ENCODE results near the gene MYO7A. TPM values are rescaled to one million over a fixed set of nuclear protein-coding genes. Genes with fewer than 3 reads are reported as not detected.

The MYO7A gene
- total RNA-seq, 4 donors from 2014 or later: 2.0 to 18.2 (median 6.6) TPM

GRCh38 chr11:77211594-77212251, 83.7 kb downstream of the MYO7A start:
- Histone ChIP-seq H3K27me3 (no peaks in the 10 kb centered on the region), H3K36me3 (no peaks in the 10 kb centered on the region), H3K9me3 (no peaks in the 10 kb centered on the region), H3K4me1 (no peaks in the 10 kb centered on the region), H3K4me3 (no peak overlapping the region), H3K27ac (no peak overlapping the region)
- intact Hi-C loops (cut with DNase I; ENCODE audit: low total_unique reads): no loop called here
- TF ChIP-seq, protein P1, sequence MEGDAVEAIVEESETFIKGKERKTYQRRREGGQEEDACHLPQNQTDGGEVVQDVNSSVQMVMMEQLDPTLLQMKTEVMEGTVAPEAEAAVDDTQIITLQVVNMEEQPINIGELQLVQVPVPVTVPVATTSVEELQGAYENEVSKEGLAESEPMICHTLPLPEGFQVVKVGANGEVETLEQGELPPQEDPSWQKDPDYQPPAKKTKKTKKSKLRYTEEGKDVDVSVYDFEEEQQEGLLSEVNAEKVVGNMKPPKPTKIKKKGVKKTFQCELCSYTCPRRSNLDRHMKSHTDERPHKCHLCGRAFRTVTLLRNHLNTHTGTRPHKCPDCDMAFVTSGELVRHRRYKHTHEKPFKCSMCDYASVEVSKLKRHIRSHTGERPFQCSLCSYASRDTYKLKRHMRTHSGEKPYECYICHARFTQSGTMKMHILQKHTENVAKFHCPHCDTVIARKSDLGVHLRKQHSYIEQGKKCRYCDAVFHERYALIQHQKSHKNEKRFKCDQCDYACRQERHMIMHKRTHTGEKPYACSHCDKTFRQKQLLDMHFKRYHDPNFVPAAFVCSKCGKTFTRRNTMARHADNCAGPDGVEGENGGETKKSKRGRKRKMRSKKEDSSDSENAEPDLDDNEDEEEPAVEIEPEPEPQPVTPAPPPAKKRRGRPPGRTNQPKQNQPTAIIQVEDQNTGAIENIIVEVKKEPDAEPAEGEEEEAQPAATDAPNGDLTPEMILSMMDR (IDR thresholded peaks at IDR 0.05): no peak
- no peak for TF ChIP-seq POLR2A (IDR thresholded peaks at IDR 0.05)
- DNase-seq: no peak

- H3K4me3 ChIP-seq: no peak overlapping the region
- no peaks in the 10 kb centered on the region for H3K27me3 ChIP-seq
- no peaks in the 10 kb centered on the region for H3K36me3 ChIP-seq
- no peak overlapping the region for H3K27ac ChIP-seq
- no peaks in the 10 kb centered on the region for H3K9me3 ChIP-seq
- intact Hi-C loops (cut with DNase I; ENCODE audit: low total_unique reads): no loop called here
- no peak for DNase-seq
- TF ChIP-seq, protein P1 (IDR thresholded peaks at IDR 0.05): no peak
- TF ChIP-seq POLR2A (IDR thresholded peaks at IDR 0.05): no peak
- H3K4me1 ChIP-seq: no peaks in the 10 kb centered on the region
Observed at GRCh38 chr11:77212314-77213007, 84.4 kb downstream of the MYO7A start.

DNA sequence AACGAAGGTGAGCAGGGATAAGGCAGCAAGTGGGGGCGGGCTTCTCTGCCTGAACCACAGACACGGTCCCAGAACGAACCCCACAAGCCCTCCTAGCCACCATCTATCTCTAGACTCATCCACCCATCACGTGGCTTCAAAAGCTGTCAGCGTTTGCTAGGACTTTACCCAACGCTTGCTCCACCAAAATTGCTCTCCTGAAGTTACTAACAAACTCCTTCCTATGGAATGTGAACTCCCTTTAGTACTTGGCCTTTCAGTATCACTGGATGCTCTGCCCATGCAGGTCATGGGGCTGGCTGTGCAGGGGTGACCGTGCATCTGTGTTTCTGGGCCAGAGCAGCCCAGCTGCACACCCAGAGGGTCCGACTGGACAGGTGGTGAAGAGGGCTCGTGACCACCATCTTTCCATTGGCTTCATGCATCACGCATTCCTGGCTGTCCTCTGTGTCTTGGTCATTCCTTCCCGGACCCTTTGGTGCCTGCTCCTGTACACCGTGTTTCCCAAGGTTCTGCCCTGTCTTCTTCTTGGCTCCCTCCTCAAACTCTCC, 85.1 kb downstream of the MYO7A start:
- Histone ChIP-seq H3K9me3 (no peaks in the 10 kb centered on the region), H3K27me3 (no peaks in the 10 kb centered on the region), H3K4me1 (no peaks in the 10 kb centered on the region), H3K36me3 (no peaks in the 10 kb centered on the region), H3K4me3 (no peak overlapping the region), H3K27ac (no peak overlapping the region)
- DNase-seq: no peak
- intact Hi-C loops (cut with DNase I; ENCODE audit: low total_unique reads): no loop called here
- TF ChIP-seq, protein P1 (IDR thresholded peaks at IDR 0.05): no peak
- no peak for TF ChIP-seq POLR2A (IDR thresholded peaks at IDR 0.05)

GRCh38 chr11:77213589-77214428, 85.8 kb downstream of the MYO7A start:
- H3K9me3 ChIP-seq: no peaks in the 10 kb centered on the region
- no peaks in the 10 kb centered on the region for H3K4me1 ChIP-seq
- H3K27me3 ChIP-seq: no peaks in the 10 kb centered on the region
- TF ChIP-seq, protein P1 (IDR thresholded peaks at IDR 0.05): no peak
- no peak for TF ChIP-seq POLR2A (IDR thresholded peaks at IDR 0.05)
- H3K4me3 ChIP-seq: no peak overlapping the region
- intact Hi-C loops (cut with DNase I; ENCODE audit: low total_unique reads): no loop called here
- no peak overlapping the region for H3K27ac ChIP-seq
- DNase-seq: no peak
- no peaks in the 10 kb centered on the region for H3K36me3 ChIP-seq
